Activated naive CD4-positive, alpha-beta T cell (primary cell): ENCODE data around the gene JARID2.

Experiments
- DNase-seq, 4 experiments: peaks; one replicate each; lab custom pipeline; 2025; lab: John Stamatoyannopoulos, UW

Gene JARID2

GRCh38 chr6:15245361-15246216 is at the start of gene JARID2:
Gene JARID2, plus strand, starts transcription at chr6:15246069. Its CDS starts 471 bp downstream, at chr6:15246540.
- DNase-seq: peak; percentile 68 to 86 (median 76)

GRCh38 chr6:15200087-15200486 is 45.8 kb upstream of the JARID2 start:
- DNase-seq: no peak

- no peak for DNase-seq
These were observed 40.5 kb upstream of the JARID2 start for GRCh38 chr6:15205321-15205720.

GRCh38 chr6:15206887-15207286 is 39.0 kb upstream of the JARID2 start:
- DNase-seq: no peak

GRCh38 chr6:15207923-15208322 is 37.9 kb upstream of the JARID2 start:
- no peak for DNase-seq

GRCh38 chr6:15213838-15214400 is 31.9 kb upstream of the JARID2 start:
- DNase-seq: no peak

GRCh38 chr6:15218401-15218800 is 27.5 kb upstream of the JARID2 start:
- DNase-seq: no peak

- DNase-seq: no peak
These were observed 25.8 kb upstream of the JARID2 start for GRCh38 chr6:15220062-15220461.

- no peak for DNase-seq
These were observed 18.0 kb upstream of the JARID2 start for GRCh38 chr6:15227827-15228318.

- no peak for DNase-seq
These were observed 15.0 kb upstream of the JARID2 start for GRCh38 chr6:15230827-15231226.

GRCh38 chr6:15232836-15233510 is 12.9 kb upstream of the JARID2 start:
- DNase-seq: no peak

- DNase-seq: no peak
These were observed 11.7 kb upstream of the JARID2 start for GRCh38 chr6:15234068-15234758.

GRCh38 chr6:15239616-15240364 is 6.1 kb upstream of the JARID2 start:
- DNase-seq: no peak

- no peak for DNase-seq
These were observed 3.4 kb upstream of the JARID2 start for GRCh38 chr6:15242503-15242902.

- DNase-seq: no peak
These were observed 2.8 kb upstream of the JARID2 start for GRCh38 chr6:15242937-15243614.

- DNase-seq: no peak
These were observed 1.8 kb upstream of the JARID2 start for GRCh38 chr6:15243910-15244619.

GRCh38 chr6:15244620-15245360 is 1.1 kb upstream of the JARID2 start:
- peak; percentile 56 to 67 (median 61) for DNase-seq

- DNase-seq: no peak
These were observed 372 bp downstream of the JARID2 start for GRCh38 chr6:15246217-15246665.
